Measurements from ENCODE around the gene RAB5B.

The RAB5B gene

DNA sequence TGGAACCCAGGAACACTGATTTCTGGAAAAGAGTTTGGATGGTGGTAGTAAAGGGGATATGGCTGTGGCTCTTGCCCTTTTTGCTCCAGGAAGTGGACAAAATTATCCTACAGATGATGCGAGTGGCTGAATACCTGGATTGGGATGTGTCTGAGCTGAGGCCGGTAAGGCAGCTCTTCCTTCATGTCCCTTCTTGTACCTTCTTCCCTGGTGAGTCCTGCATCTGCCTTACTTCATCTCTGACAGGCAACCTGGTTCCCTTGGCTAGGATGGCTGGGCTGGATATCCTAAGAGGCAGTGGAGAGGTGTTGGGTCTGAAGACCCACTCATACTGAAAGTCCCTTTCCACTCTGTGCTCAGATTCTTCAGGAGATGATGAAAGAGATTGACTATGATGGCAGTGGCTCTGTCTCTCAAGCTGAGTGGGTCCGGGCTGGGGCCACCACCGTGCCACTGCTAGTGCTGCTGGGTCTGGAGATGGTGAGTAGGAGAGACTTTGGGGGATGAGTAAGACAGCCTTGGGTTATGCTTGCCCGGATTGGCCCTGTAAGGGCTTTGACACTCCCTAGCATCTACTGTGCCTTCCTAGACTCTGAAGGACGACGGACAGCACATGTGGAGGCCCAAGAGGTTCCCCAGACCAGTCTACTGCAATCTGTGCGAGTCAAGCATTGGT is 34.9 kb upstream of the RAB5B start:
- Histone ChIP-seq H3K9me3 (ENCODE audit: control insufficient read depth, insufficient read depth, low read depth, low read length) (no peaks in the 10 kb centered on the region), H3K4me3 (ENCODE audit: low read depth, low read length) (no peak overlapping the region), H3K36me3 (ENCODE audit: control insufficient read depth in 2 of 2, insufficient read depth in 1 of 2, low read length in 2 of 2) (no peaks in the 10 kb centered on the region), H3K4me1 (ENCODE audit: control insufficient read depth, insufficient read depth, low read length) (no peaks in the 10 kb centered on the region), H3K27ac (ENCODE audit: extremely low read depth, low read depth, low read length) (no peak overlapping the region)
- ChIA-PET POLR2A (interaction anchor here (1.1 to 1.9 kb wide), 2 partner anchors 35 to 121 kb away, joined by 3 to 8 read pairs; partner anchors contain the start of genes ORMDL2, RAB5B and SARNP), CTCF (interaction anchor here (0.5 to 3.2 kb wide), 21 partner anchors 9 to 239 kb away, joined by 3 to 28 read pairs (median 5); partner anchors contain the start of genes ORMDL2 and RAB5B)
- no peak for TF ChIP-seq ZFP3 (tag by site-specific recombination; IDR thresholded peaks at IDR 0.05; ENCODE audit: low read depth)
- TF ChIP-seq ZNF221 (tag by site-specific recombination; IDR thresholded peaks at IDR 0.05; ENCODE audit: borderline replicate concordance) = no peak
- TF ChIP-seq, protein P1, sequence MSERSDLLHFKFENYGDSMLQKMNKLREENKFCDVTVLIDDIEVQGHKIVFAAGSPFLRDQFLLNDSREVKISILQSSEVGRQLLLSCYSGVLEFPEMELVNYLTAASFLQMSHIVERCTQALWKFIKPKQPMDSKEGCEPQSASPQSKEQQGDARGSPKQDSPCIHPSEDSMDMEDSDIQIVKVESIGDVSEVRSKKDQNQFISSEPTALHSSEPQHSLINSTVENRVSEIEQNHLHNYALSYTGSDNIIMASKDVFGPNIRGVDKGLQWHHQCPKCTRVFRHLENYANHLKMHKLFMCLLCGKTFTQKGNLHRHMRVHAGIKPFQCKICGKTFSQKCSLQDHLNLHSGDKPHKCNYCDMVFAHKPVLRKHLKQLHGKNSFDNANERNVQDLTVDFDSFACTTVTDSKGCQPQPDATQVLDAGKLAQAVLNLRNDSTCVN (tag by site-specific recombination; optimal IDR thresholded peaks at IDR 0.05) = no peak
- no peak for TF ChIP-seq ZNF76 (tag by site-specific recombination; IDR thresholded peaks at IDR 0.05; ENCODE audit: borderline replicate concordance, low read depth)
- TF ChIP-seq ZNF23 (tag by site-specific recombination; IDR thresholded peaks at IDR 0.05; ENCODE audit: borderline replicate concordance) = no peak
- no peak for TF ChIP-seq ZSCAN23 (tag by site-specific recombination; IDR thresholded peaks at IDR 0.05)
- no peak for TF ChIP-seq ZNF133 (tag by site-specific recombination; IDR thresholded peaks at IDR 0.05)
- no peak for TF ChIP-seq ZNF426 (tag by site-specific recombination; IDR thresholded peaks at IDR 0.05)
- TF ChIP-seq, protein P2, sequence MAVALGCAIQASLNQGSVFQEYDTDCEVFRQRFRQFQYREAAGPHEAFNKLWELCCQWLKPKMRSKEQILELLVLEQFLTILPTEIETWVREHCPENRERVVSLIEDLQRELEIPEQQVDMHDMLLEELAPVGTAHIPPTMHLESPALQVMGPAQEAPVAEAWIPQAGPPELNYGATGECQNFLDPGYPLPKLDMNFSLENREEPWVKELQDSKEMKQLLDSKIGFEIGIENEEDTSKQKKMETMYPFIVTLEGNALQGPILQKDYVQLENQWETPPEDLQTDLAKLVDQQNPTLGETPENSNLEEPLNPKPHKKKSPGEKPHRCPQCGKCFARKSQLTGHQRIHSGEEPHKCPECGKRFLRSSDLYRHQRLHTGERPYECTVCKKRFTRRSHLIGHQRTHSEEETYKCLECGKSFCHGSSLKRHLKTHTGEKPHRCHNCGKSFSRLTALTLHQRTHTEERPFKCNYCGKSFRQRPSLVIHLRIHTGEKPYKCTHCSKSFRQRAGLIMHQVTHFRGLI (tag by site-specific recombination; IDR thresholded peaks at IDR 0.05) = no peak
- TF ChIP-seq ZNF138 (tag by site-specific recombination; IDR thresholded peaks at IDR 0.05; ENCODE audit: borderline replicate concordance) = no peak
- TF ChIP-seq ZEB2 (tag by site-specific recombination; IDR thresholded peaks at IDR 0.05) = no peak
- no peak for TF ChIP-seq FEZF1 (tag by site-specific recombination; IDR thresholded peaks at IDR 0.05)
- no peak for TF ChIP-seq ZNF350 (tag by site-specific recombination; IDR thresholded peaks at IDR 0.05)

DNA sequence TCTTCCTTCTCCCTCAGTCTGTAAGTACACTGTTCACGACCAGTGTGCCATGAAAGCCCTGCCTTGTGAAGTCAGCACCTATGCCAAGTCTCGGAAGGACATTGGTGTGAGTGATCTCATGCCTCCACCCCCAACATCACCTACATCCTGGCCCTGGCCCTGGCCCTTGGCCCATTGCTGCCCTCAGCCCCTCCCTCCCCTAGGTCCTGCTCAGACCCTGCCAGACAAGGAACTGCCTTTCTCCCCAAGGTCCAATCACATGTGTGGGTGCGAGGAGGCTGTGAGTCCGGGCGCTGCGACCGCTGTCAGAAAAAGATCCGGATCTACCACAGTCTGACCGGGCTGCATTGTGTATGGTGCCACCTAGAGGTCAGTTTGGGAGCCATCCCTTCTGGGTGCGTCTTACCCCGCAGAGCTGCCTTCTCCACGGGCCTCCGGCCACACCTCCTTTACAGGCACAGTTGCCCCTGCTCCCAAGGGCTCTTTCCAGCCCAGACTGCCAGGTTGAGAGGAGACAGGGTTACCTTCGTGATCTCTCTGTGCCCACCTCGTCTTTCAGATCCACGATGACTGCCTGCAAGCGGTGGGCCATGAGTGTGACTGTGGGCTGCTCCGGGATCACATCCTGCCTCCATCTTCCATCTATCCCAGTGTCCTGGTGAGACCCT is 33.7 kb upstream of the RAB5B start:
- H3K27ac ChIP-seq (ENCODE audit: extremely low read depth, low read depth, low read length) = no peak overlapping the region
- TF ChIP-seq ZNF558 (tag by site-specific recombination; IDR thresholded peaks at IDR 0.05) (no peak), ZNF391 (tag by site-specific recombination; IDR thresholded peaks at IDR 0.05; ENCODE audit: borderline replicate concordance, low read depth) (peak; percentile 38; the same call in 1 of the 2 replicates), ZNF146 (tag by site-specific recombination; IDR thresholded peaks at IDR 0.05) (no peak), ZNF341 (tag by site-specific recombination; IDR thresholded peaks at IDR 0.05; ENCODE audit: low read depth) (no peak), ZXDB (tag by site-specific recombination; IDR thresholded peaks at IDR 0.05) (peak; percentile 85), KLF9 (tag by site-specific recombination; IDR thresholded peaks at IDR 0.05; ENCODE audit: low read depth) (peak; percentile 87), ZBTB7A (tag by site-specific recombination; IDR thresholded peaks at IDR 0.05; ENCODE audit: low read depth) (no peak), ZSCAN30 (tag by site-specific recombination; IDR thresholded peaks at IDR 0.05) (peak; percentile 71; the same call in 1 of the 2 replicates), ZNF501 (tag by site-specific recombination; IDR thresholded peaks at IDR 0.05) (peak; percentile 67), ZNF843 (tag by site-specific recombination; IDR thresholded peaks at IDR 0.05) (no peak), ZBTB8A (tag by site-specific recombination; IDR thresholded peaks at IDR 0.05) (peak; percentile 39; the same call in 1 of the 2 replicates), ZFP69B (tag by site-specific recombination; IDR thresholded peaks at IDR 0.05) (0 out of 2 replicates have a peak, but pooled peaks have one; percentile 29)
- TF ChIP-seq, protein P3, sequence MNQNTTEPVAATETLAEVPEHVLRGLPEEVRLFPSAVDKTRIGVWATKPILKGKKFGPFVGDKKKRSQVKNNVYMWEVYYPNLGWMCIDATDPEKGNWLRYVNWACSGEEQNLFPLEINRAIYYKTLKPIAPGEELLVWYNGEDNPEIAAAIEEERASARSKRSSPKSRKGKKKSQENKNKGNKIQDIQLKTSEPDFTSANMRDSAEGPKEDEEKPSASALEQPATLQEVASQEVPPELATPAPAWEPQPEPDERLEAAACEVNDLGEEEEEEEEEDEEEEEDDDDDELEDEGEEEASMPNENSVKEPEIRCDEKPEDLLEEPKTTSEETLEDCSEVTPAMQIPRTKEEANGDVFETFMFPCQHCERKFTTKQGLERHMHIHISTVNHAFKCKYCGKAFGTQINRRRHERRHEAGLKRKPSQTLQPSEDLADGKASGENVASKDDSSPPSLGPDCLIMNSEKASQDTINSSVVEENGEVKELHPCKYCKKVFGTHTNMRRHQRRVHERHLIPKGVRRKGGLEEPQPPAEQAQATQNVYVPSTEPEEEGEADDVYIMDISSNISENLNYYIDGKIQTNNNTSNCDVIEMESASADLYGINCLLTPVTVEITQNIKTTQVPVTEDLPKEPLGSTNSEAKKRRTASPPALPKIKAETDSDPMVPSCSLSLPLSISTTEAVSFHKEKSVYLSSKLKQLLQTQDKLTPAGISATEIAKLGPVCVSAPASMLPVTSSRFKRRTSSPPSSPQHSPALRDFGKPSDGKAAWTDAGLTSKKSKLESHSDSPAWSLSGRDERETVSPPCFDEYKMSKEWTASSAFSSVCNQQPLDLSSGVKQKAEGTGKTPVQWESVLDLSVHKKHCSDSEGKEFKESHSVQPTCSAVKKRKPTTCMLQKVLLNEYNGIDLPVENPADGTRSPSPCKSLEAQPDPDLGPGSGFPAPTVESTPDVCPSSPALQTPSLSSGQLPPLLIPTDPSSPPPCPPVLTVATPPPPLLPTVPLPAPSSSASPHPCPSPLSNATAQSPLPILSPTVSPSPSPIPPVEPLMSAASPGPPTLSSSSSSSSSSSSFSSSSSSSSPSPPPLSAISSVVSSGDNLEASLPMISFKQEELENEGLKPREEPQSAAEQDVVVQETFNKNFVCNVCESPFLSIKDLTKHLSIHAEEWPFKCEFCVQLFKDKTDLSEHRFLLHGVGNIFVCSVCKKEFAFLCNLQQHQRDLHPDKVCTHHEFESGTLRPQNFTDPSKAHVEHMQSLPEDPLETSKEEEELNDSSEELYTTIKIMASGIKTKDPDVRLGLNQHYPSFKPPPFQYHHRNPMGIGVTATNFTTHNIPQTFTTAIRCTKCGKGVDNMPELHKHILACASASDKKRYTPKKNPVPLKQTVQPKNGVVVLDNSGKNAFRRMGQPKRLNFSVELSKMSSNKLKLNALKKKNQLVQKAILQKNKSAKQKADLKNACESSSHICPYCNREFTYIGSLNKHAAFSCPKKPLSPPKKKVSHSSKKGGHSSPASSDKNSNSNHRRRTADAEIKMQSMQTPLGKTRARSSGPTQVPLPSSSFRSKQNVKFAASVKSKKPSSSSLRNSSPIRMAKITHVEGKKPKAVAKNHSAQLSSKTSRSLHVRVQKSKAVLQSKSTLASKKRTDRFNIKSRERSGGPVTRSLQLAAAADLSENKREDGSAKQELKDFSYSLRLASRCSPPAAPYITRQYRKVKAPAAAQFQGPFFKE (tag by site-specific recombination; IDR thresholded peaks at IDR 0.05; ENCODE audit: borderline replicate concordance) = no peak

More for the DNA sequence above, 33.7 kb upstream of the RAB5B start:
- Histone ChIP-seq H3K9me3 (ENCODE audit: control insufficient read depth, insufficient read depth, low read depth, low read length) (no peaks in the 10 kb centered on the region), H3K4me1 (ENCODE audit: control insufficient read depth, insufficient read depth, low read length) (no peaks in the 10 kb centered on the region), H3K36me3 (ENCODE audit: control insufficient read depth in 2 of 2, insufficient read depth in 1 of 2, low read length in 2 of 2) (no peaks in the 10 kb centered on the region), H3K4me3 (ENCODE audit: low read depth, low read length) (no peak overlapping the region)
- CTCF ChIA-PET = interaction anchor here (0.5 to 3.2 kb wide), 41 partner anchors 8 to 221 kb away, joined by 3 to 28 read pairs (median 4); partner anchors contain the start of genes IKZF4, ORMDL2, PYM1 and RAB5B
- POLR2A ChIA-PET = interaction anchor here (0.8 to 1.9 kb wide), 5 partner anchors 12 to 122 kb away, joined by 3 to 8 read pairs (median 4); partner anchors contain the start of genes DNAJC14, ORMDL2, PYM1 and RAB5B
